HEK293 (cell line): ENCODE results near the gene SLC8A1.

Experiments
- CTCF ChIA-PET: fragments of 350-600 bp; formaldehyde crosslinking; extraction: SDS; loops from one replicate; lab custom pipeline; 2021; ENCODE audit warnings: antibody characterized with exemption; lab: Yijun Ruan, JAX
- POLR2A ChIA-PET: fragments of 300-600 bp; formaldehyde crosslinking; extraction: SDS; loops from one replicate; lab custom pipeline; 2020; ENCODE audit warnings: antibody characterized with exemption, inconsistent platforms; lab: Yijun Ruan, JAX
- H3K27ac ChIP-seq: fragments of 200-500 bp; sonication (Bioruptor generic); 2 replicates; pipeline ENCODE4 v1.5.1; 2014; ENCODE audit warnings: low read depth, low read length, control low read depth, inconsistent platforms; ENCODE audit errors: extremely low read depth
- H3K36me3 ChIP-seq, 2 experiments: fragments of 200-500 bp in 1 of 2; sonication (Bioruptor generic) in 1 of 2; 1 replicate in 1 of 2; 2 replicates in 1 of 2; pipeline ENCODE4 v1.5.1; 2014 to 2017; ENCODE audit warnings: inconsistent platforms in 2 of 2, low read length in 2 of 2; ENCODE audit not compliant: control insufficient read depth in 2 of 2, insufficient read depth in 1 of 2
- H3K4me1 ChIP-seq: fragments of 200-500 bp; sonication (Bioruptor generic); 2 replicates; pipeline ENCODE4 v1.5.1; 2014; ENCODE audit warnings: mild to moderate bottlenecking, low read length, inconsistent platforms; ENCODE audit not compliant: control insufficient read depth, insufficient read depth
- H3K4me3 ChIP-seq: 2 replicates; pipeline ENCODE4 v1.5.1; 2011; ENCODE audit warnings: low read depth, mild to moderate bottlenecking, control low read depth, low read length, moderate library complexity
- H3K9me3 ChIP-seq: fragments of 200-500 bp; sonication (Bioruptor generic); 2 replicates; pipeline ENCODE4 v1.5.1; 2014; ENCODE audit warnings: low read depth, low read length, inconsistent platforms; ENCODE audit not compliant: control insufficient read depth, insufficient read depth
- BCL11A ChIP-seq: fragments of 450-650 bp; formaldehyde crosslinking; IDR thresholded peaks from 2 replicates; pipeline ENCODE4 v1.5.1; 2016; ENCODE audit warnings: low read depth, missing biosample characterization, missing genetic modification characterization
- GLIS2 ChIP-seq: fragments of 450-650 bp; formaldehyde crosslinking; IDR thresholded peaks from 2 replicates; pipeline ENCODE4 v1.5.1; 2016; ENCODE audit warnings: missing biosample characterization, missing genetic modification characterization
- KLF1 ChIP-seq: fragments of 450-650 bp; formaldehyde crosslinking; IDR thresholded peaks from 2 replicates; pipeline ENCODE4 v1.5.1; 2016; ENCODE audit warnings: missing biosample characterization, missing genetic modification characterization
- TRIM28 ChIP-seq: IDR thresholded peaks from 2 replicates; pipeline ENCODE4 v1.6.1; 2011; ENCODE audit warnings: low read length, control low read depth, borderline replicate concordance
- ZNF114 ChIP-seq: fragments of 450-650 bp; formaldehyde crosslinking; IDR thresholded peaks from 2 replicates; pipeline ENCODE4 v1.5.0; 2017; ENCODE audit warnings: missing biosample characterization, missing genetic modification characterization
- ZNF626 ChIP-seq: fragments of 450-650 bp; sonication (Bioruptor Pico); formaldehyde crosslinking; IDR thresholded peaks from 2 replicates; pipeline ENCODE4 v1.5.1; 2018; ENCODE audit warnings: missing biosample characterization, missing genetic modification characterization, inconsistent platforms
- ZNF777 ChIP-seq: fragments of 450-650 bp; formaldehyde crosslinking; IDR thresholded peaks from 2 replicates; pipeline ENCODE4 v1.5.1; 2017; ENCODE audit warnings: missing biosample characterization, missing genetic modification characterization, borderline replicate concordance
- ZNF843 ChIP-seq: fragments of 450-650 bp; formaldehyde crosslinking; IDR thresholded peaks from 2 replicates; pipeline ENCODE4 v1.5.1; 2016; ENCODE audit warnings: missing biosample characterization, missing genetic modification characterization
- TF ChIP-seq, protein P1 (sequence below): fragments of 450-650 bp; formaldehyde crosslinking; IDR thresholded peaks from 2 replicates; pipeline ENCODE4 v1.5.1; 2017; ENCODE audit warnings: missing biosample characterization, missing genetic modification characterization
- TF ChIP-seq, protein P2 (sequence below): fragments of 450-650 bp; formaldehyde crosslinking; IDR thresholded peaks from 2 replicates; pipeline ENCODE4 v1.5.1; 2016; ENCODE audit warnings: missing biosample characterization, missing genetic modification characterization

Gene SLC8A1

DNA sequence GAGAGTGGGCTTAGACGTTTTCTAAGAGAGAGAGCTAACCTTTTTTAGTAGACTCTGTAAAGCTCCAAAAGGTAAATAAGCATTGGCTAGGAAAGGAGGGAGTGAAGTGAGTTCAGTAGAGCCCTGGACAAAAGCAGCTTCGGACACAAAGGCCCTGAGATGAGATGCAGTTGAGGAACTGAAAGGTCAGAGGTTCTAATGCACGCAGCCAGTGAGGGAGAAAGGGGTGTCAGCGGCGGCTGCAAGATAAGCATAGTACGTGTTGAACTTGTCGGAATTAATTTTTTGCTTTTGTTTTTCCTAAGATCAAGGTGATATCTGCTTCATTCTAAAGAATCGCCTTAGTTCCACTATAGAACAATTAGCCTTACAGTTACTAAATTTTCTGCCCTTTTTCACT is 11.2 kb upstream of the SLC8A1 start:
- H3K4me1 ChIP-seq, result no peaks in the 10 kb centered on the region
- TF ChIP-seq BCL11A (tag by site-specific recombination), result no peak
- H3K4me3 ChIP-seq, result no peak overlapping the region
- no peaks in the 10 kb centered on the region for H3K36me3 ChIP-seq
- no peak overlapping the region for H3K27ac ChIP-seq
- H3K9me3 ChIP-seq, result no peaks in the 10 kb centered on the region
- CTCF ChIA-PET, result no interaction called here
- POLR2A ChIA-PET, result no interaction called here

DNA sequence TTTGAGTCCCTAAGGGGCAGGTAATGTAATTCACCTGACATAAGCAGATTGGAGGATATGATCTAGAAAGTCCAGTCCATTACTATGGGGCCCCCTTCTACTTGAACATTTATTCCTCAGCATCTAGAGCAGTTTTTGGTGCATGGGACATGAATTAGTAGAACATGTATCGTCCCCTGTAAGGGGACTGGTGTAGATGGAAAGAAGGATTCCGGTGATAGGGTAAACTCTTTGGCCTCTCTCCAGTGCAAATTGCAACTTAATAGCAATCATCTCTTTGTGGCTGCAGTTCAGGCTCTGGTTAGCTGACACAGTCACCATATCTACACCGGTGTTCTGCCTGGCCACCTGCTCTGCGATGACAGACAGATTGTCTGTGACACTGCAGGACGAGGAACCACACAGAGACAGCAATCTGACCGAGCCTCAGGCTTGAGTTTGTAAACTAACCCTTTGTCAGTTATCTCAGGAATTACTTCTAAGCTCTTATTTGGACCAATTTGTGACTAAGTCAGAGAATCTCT is 6.4 kb upstream of the SLC8A1 start:
- CTCF ChIA-PET, result interaction anchor here (0.6 to 0.7 kb wide), 3 partner anchors 671 to 1229 kb away, joined by 3 to 4 read pairs (median 4); no protein-coding TSS in a partner anchor

DNA sequence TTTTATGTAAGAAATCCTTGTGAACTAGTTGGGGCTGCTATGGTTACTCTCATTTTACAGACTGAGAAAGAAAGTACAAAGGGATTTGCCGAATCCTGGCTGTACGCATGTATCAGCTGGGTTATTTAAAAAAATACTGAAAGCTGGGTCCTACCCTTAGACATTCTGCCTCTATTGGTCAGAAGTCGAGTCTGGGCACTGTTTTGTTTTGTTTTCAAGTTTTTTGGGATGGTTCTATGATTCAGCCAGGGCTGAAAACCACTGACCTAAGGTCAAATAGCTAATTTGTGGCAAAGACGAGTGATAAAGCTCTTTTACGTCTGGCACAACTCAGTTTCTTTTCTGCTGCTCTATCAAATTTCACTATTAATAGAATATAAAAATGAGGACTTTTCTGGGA is 5.9 kb upstream of the SLC8A1 start:
- TF ChIP-seq KLF1 (tag by site-specific recombination), result no peak
- TF ChIP-seq, protein P1, sequence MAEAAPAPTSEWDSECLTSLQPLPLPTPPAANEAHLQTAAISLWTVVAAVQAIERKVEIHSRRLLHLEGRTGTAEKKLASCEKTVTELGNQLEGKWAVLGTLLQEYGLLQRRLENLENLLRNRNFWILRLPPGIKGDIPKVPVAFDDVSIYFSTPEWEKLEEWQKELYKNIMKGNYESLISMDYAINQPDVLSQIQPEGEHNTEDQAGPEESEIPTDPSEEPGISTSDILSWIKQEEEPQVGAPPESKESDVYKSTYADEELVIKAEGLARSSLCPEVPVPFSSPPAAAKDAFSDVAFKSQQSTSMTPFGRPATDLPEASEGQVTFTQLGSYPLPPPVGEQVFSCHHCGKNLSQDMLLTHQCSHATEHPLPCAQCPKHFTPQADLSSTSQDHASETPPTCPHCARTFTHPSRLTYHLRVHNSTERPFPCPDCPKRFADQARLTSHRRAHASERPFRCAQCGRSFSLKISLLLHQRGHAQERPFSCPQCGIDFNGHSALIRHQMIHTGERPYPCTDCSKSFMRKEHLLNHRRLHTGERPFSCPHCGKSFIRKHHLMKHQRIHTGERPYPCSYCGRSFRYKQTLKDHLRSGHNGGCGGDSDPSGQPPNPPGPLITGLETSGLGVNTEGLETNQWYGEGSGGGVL (tag by site-specific recombination), result no peak
- TF ChIP-seq, all 188 proteins: peak for 0
- no peaks in the 10 kb centered on the region for H3K36me3 ChIP-seq
- no peaks in the 10 kb centered on the region for H3K4me1 ChIP-seq
- CTCF ChIA-PET, result no interaction called here
- no peak overlapping the region for H3K27ac ChIP-seq
- POLR2A ChIA-PET, result no interaction called here
- no peaks in the 10 kb centered on the region for H3K9me3 ChIP-seq
- no peak overlapping the region for H3K4me3 ChIP-seq

More for the DNA sequence above, 6.4 kb upstream of the SLC8A1 start:
- Histone ChIP-seq H3K4me1 (no peaks in the 10 kb centered on the region), H3K36me3 (no peaks in the 10 kb centered on the region), H3K27ac (no peak overlapping the region), H3K9me3 (no peaks in the 10 kb centered on the region), H3K4me3 (no peak overlapping the region)
- POLR2A ChIA-PET, result no interaction called here
- TF ChIP-seq ZNF114 (tag by site-specific recombination) (no peak), ZNF777 (tag by site-specific recombination) (no peak), ZNF626 (tag by site-specific recombination) (no peak), GLIS2 (tag by site-specific recombination) (no peak)
- TF ChIP-seq, protein P2, sequence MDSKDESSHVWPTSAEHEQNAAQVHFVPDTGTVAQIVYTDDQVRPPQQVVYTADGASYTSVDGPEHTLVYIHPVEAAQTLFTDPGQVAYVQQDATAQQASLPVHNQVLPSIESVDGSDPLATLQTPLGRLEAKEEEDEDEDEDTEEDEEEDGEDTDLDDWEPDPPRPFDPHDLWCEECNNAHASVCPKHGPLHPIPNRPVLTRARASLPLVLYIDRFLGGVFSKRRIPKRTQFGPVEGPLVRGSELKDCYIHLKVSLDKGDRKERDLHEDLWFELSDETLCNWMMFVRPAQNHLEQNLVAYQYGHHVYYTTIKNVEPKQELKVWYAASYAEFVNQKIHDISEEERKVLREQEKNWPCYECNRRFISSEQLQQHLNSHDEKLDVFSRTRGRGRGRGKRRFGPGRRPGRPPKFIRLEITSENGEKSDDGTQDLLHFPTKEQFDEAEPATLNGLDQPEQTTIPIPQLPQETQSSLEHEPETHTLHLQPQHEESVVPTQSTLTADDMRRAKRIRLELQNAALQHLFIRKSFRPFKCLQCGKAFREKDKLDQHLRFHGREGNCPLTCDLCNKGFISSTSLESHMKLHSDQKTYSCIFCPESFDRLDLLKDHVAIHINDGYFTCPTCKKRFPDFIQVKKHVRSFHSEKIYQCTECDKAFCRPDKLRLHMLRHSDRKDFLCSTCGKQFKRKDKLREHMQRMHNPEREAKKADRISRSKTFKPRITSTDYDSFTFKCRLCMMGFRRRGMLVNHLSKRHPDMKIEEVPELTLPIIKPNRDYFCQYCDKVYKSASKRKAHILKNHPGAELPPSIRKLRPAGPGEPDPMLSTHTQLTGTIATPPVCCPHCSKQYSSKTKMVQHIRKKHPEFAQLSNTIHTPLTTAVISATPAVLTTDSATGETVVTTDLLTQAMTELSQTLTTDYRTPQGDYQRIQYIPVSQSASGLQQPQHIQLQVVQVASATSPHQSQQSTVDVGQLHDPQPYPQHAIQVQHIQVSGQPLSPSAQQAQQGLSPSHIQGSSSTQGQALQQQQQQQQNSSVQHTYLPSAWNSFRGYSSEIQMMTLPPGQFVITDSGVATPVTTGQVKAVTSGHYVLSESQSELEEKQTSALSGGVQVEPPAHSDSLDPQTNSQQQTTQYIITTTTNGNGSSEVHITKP (tag by site-specific recombination), result no peak
- TF ChIP-seq, all 188 proteins: peak for 0

DNA sequence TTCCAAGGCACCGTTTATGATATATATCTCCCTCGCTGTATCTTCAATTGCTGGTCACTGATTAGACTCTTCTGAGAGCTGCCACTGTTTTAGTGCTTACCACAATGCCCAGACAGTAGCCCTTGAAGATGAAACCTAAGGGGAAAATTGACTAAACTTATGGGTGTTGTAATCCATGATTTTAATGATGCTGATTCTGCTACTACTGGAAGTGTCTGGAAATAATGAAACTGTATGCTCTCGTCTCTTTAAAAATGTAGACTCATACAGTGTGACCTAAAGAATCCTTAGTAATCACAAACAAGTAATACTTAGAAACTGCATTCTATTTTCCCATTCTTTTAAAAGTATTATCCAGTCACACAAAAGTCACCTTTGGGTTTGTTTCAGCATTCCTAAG is 5.5 kb upstream of the SLC8A1 start:
- H3K4me3 ChIP-seq, result no peak overlapping the region
- CTCF ChIA-PET, result no interaction called here
- TF ChIP-seq ZNF843 (tag by site-specific recombination) (no peak), TRIM28 (0 out of 2 replicates have a peak, but pooled peaks have one; percentile 14)
- no peaks in the 10 kb centered on the region for H3K4me1 ChIP-seq
- POLR2A ChIA-PET, result no interaction called here
- no peaks in the 10 kb centered on the region for H3K36me3 ChIP-seq
- no peak overlapping the region for H3K27ac ChIP-seq
- H3K9me3 ChIP-seq, result no peaks in the 10 kb centered on the region
